Fibroblast of skin of scalp (primary cell): ENCODE data around the gene HLA-DOB. TPM values are rescaled to one million over a fixed set of nuclear protein-coding genes. Genes with fewer than 3 reads are reported as not detected.
A peak's percentile ranks its signal among the peaks of the same experiment; 100 is the strongest.

ENCODE experiments used
- DNase-seq: peaks from one replicate; pipeline ENCODE4 v3.0.0-alpha.2; 2013
- polyA plus RNA-seq, 2 experiments: library from polyadenylated mRNA; unstranded; fragments of 120-200 nt; gene quantifications; one replicate each; pipeline ENCODE4 v1.2.1, GENCODE V29; 2013; ENCODE audit not compliant: insufficient read length in 2 of 2

HLA-DOB gene
- 0.28 TPM for polyA plus RNA-seq (2013, experiment 1 of 2; ENCODE audit: insufficient read length)
- 0.28 TPM for polyA plus RNA-seq (2013, experiment 2 of 2; ENCODE audit: insufficient read length)

DNA sequence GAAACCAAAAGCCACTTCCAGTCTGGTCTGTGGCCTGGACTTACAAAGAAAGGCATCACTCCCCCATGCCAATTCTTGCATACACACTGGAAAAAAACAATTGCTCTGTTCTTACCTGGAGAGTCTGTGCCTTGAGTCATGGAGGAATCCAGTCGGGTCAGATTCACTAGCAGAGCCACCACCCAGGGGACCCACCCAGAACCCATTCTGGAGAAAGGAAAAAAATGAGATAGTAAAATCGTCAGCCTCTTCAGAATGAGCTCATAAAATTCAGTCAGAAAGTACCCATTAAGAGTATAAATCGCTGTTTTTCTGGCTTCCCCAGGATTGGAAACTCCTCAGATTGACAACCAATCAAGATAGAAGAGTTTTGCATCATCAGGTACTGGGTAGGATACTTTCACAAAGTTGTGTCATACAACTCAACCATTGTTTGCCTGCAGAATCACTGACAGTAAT, at the start of gene HLA-DOB:
HLA-DOB (minus strand) TSS at position 257 of the 459 bp plus-strand sequence; CDS start at position 206, 51 bp downstream.
- no peak for DNase-seq

GRCh38 chr6:32865724-32866443, 49.1 kb upstream of the HLA-DOB start:
- no peak for DNase-seq

DNA sequence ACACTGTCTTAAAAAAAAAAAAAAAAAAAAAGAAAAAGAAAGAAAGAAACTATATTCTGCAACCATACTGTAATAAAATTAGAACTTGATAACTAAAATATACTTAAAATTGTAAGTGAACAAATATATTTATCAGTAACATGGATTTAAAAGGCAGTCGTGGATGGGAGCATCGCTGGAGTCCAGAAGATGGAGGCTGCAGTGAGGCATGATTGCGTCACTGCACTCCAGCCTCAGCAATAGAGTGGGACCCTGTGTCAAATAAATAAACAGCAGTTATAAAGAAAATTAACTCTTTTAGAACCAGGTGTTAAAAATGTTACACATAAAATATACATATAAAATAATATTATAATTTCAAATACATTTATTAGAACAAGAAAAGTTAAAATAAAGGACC, 45.9 kb upstream of the HLA-DOB start:
- DNase-seq, result no peak

- no peak for DNase-seq
Observed at GRCh38 chr6:32860674-32861073, 43.9 kb upstream of the HLA-DOB start.

DNA sequence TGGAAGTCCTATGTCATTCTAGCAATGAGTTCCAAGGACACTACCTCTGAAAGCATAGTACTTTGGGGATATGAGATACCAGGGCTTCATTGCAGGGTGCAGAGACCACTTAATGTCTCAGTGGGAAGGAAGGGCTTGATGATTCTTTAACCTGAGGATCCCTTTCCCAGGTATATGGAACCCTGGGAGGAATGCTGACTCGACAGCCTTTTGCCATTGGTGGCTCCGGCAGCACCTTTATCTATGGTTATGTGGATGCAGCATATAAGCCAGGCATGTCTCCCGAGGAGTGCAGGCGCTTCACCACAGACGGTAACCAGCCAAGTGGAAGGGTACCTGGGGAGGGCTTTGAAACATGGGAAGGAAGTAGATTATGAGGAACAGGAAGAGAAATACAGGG, 41.4 kb upstream of the HLA-DOB start:
- DNase-seq, result no peak

- DNase-seq, result no peak
Observed at GRCh38 chr6:32857156-32857891, 40.5 kb upstream of the HLA-DOB start.

GRCh38 chr6:32855467-32856174, 38.8 kb upstream of the HLA-DOB start:
- DNase-seq, result no peak

DNA sequence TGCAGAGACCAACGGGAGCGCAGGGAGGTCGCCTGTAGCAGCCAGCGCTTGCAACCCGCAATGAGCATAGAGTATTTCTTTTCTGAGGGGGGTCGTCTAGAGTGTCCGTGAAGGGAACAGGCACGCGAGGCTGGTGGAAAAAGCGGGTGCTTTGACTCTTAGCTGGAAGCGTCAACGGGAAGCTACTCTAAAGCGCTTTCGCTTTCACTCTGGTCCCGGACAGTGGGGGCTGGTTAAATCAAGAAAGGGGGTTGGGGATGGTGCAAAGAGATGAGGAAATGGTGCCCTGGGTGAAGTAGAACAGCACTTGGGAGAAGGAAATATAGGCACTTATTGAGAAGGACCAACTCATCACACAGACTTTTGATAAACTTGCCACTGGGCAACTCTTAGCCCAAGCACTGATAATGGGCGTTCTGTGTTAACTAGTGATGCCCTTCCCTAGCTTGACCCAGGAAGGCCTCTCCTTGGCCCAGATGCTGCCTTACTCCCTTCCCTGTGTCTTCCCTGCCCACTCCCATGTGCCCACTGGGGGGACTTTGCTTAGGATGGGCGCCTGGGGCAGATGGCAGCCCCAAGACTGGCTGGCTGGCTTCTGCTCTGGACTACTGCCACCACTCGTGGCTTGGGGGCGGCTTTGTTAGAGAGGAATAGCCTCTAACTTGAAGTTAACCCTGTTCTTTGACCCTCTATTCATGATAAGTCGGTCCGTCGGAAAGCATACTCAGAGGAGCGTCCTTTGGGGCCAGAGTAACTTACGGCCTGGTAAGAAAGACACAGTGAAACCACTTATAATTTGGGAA, 37.8 kb upstream of the HLA-DOB start:
- peak; percentile 45 for DNase-seq

DNA sequence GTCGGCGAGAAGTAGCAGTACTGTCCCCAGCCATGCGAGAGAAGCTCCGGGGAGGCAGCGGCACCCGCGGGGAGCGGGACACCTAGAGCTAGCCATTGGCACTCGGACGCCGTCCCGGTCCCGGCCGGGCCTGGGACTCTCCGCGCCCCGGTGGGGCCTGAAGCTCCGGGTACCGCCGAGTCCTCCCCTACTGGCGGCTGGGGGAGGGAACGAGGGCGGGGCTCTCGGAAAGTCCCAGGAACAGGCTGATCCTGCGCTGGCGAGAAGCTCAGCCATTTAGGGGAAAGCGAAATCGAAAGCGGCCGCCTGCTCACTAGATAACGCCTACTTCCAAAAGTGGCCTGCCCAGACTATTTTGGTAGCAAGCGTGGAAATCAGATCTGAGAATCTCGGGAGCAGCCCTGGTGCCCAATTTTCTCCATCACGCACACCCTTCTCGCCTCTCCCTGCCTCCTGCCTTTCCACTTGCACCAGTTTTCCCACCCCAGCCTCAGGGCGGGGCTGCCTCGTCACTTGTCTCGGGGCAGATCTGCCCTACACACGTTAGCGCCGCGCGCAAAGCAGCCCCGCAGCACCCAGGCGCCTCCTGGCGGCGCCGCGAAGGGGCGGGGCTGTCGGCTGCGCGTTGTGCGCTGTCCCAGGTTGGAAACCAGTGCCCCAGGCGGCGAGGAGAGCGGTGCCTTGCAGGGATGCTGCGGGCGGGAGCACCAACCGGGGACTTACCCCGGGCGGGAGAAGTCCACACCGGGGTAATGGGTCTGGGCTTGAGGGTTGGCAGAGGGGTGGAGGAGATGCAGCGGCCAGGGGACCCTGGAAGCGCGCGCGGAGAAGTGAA, 37.0 kb upstream of the HLA-DOB start, which contains the start of the genes PSMB9 and TAP1:
PSMB9 (plus strand) TSS at position 652 of the 835 bp plus-strand sequence; CDS start at position 690, 38 bp downstream.
TAP1 (minus strand) TSS at position 164 of the 835 bp plus-strand sequence; CDS start at position 96, 68 bp downstream.
- DNase-seq, result peak; percentile 93

DNA sequence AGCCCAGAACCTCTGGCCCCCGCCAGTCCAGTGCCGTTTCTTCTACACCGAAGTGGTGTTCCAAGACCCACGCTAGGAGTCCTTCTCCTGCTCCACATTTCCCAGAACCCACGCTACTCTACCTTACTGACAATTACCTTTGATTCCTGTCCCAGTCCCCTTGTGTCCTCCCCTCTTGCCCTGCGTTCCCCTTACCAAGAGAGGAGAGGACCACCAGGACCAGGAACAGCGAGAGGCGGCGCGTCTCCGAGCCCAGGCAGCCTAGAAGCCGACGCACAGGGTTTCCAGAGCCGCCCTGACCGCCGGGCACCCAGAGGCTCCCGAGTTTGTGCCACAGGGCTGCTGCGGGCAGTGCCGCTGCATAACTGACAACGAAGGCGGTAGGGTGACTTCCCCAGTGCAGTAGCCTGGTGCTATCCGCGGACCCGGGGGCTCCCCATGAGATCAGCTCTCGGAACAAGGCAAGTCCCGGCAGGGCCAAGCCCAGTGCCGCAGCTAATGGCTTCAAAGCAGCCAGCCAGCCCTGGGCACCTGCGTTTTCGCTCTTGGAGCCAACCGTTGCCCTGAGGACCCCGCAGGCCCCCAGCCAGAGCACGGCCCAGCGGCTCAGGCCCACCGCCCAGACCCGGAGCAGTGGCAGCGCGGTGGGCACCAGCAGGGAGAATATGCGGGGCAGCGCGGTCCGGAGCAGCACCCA, 36.2 kb upstream of the HLA-DOB start:
- peak; percentile 20 for DNase-seq

GRCh38 chr6:32852018-32852843, 35.4 kb upstream of the HLA-DOB start:
- DNase-seq, result no peak

DNA sequence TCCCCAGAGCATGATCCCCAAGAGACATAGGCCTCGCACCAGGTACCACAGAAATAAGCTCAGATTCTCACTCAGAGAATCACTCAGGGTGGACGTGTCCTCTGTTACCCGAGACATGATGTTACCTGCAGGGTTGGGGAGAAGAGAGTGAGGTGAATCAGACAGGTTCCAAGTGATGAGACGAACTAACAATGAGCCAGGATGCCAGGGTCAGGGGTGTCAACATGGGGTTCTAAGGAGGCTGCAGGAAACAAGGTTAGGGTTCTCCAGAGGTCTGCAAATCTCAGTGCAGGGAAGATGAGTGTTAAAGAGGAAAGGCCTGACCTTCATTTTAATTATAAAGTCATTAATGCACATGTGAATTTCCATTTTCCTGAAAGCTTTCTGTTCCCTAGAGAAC, 34.2 kb upstream of the HLA-DOB start:
- DNase-seq, result no peak

DNA sequence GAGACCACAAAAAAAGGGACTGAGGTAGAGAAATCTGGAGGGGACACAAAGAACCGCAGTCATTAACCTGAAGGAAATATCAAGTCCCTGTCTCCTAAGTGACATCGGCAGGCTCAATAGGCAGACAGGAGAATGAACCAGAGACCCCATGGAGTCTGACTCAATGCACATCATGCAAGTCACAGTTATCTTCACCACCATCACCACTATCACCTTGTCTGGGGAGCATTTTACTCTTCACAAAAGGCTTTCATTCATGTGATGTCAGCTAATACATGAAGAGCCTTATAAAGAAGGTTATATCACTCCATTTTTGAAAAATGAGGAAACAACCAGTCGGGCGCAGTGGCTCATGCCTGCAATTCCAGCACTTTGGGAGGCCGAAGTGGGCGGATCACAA, 32.3 kb upstream of the HLA-DOB start:
- DNase-seq, result no peak

GRCh38 chr6:32847795-32848194, 31.0 kb upstream of the HLA-DOB start:
- no peak for DNase-seq

DNA sequence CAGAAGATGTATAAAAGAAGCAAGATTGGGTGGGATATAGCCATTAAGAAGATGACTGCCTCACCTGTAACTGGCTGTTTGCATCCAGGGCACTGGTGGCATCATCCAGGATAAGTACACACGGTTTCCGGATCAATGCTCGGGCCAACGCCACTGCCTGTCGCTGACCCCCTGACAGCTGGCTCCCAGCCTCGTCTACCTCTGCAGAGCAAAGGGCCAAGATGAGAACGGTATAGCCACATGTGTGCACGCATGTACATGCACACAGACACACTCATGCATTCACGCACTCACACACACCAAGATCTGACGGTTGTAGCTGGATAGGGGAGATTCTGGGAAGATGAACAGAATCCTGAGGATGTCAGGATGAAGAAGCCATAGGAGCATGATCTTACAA, 30.2 kb upstream of the HLA-DOB start:
- DNase-seq, result no peak

- no peak for DNase-seq
Observed at GRCh38 chr6:32845384-32845884, 28.6 kb upstream of the HLA-DOB start.

GRCh38 chr6:32844839-32845383, 28.1 kb upstream of the HLA-DOB start:
- no peak for DNase-seq

DNA sequence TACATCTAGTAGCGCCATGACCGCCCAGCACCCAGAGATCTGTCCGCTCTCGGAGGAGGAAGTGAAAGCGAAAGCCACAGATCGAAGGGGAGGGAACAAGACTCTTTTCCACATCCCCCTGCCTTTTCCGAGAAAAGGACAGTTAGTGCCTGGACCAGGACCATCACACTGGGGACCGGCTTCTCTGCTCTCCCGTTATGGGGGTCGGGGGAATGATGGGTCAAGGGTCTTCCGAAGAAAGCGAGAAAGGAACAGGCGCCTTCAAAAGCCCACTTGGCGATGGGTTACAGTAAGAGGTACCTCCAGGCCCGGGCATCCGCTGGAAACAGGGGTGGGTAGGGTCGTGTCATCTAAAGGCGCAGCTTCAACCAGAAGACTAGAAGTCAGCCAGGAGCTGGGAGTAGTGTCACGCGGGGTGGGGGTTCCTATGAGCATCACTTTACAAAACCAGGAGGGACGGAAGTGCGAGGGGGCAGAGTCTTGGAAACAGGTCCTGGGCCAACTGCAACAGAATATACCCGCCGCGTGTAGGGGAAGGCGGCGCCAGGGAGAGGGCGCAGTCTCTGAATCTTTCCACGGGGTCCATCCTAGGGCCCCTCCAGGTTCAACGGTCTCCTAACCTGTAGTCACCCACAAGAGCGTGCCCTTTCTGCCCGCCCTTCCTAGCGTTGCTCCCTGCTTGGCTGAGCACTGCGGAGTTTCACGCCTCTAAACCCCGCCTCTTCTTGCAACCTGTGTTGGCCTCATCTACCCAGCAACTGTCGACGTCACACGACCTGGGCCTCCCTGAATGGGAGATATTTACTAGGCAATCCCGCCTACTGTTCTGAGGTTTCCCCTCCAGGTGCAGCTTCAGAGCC, 27.4 kb upstream of the HLA-DOB start, which contains the start of gene PSMB8:
PSMB8 (minus strand) TSS at position 69 of the 860 bp plus-strand sequence; CDS start at position 18, 51 bp downstream.
- DNase-seq, result peak; percentile 90
